WI38 (cell line): ENCODE results near the gene ZNF148.

Experiments used
- H3K4me3 ChIP-seq: 2 replicates; pipeline ENCODE4 v1.5.1; 2011; ENCODE audit warnings: low read depth, mild to moderate bottlenecking, control low read depth, low read length
- TF ChIP-seq, protein P1 (sequence below): IDR thresholded peaks from 2 replicates; pipeline ENCODE4 v1.5.1; 2012; ENCODE audit warnings: low read depth, mild to moderate bottlenecking, control low read depth, low read length

Gene ZNF148

DNA sequence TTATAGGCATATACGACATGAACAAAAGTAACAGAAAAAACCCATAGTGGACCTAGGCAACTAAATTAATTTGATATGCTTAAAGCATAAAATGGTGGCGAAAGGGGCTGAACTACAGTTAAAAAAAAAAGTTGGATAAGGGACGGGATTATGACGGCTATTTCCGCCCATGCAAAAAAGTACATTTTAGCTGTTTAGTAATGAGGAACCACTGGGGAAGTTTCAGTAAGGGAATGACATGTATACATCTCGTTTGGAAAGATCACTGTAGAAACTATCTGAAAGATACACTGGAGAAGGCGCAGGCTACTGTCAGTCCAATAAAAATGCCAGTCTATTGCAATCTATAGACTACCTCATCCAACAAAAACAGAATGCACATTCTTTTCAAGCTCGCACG is 65.6 kb downstream of the ZNF148 start:
- TF ChIP-seq, protein P1, sequence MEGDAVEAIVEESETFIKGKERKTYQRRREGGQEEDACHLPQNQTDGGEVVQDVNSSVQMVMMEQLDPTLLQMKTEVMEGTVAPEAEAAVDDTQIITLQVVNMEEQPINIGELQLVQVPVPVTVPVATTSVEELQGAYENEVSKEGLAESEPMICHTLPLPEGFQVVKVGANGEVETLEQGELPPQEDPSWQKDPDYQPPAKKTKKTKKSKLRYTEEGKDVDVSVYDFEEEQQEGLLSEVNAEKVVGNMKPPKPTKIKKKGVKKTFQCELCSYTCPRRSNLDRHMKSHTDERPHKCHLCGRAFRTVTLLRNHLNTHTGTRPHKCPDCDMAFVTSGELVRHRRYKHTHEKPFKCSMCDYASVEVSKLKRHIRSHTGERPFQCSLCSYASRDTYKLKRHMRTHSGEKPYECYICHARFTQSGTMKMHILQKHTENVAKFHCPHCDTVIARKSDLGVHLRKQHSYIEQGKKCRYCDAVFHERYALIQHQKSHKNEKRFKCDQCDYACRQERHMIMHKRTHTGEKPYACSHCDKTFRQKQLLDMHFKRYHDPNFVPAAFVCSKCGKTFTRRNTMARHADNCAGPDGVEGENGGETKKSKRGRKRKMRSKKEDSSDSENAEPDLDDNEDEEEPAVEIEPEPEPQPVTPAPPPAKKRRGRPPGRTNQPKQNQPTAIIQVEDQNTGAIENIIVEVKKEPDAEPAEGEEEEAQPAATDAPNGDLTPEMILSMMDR, result no peak

GRCh38 chr3:125306620-125307019 is 68.5 kb downstream of the ZNF148 start:
- TF ChIP-seq, protein P1, result no peak
- H3K4me3 ChIP-seq, result no peak overlapping the region

More for the DNA sequence above, 65.6 kb downstream of the ZNF148 start:
- no peak overlapping the region for H3K4me3 ChIP-seq

DNA sequence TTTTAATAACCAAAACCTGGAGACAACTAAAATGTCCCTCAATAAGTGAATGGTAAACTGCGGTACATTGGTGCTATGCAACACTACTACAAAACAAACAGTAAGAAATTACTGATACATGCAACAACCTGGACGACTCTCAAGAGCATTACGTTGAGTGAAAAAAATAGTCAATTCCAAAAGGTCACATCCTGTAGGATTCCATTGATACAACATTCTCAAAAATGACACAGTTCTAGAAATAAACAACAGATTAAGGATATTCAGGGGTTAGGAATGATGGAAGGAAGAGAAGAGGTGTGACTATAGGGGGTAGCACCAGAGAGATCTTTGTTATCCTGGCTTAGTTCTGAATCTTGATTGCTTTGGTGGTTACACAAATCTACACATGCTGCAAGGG is 72.2 kb downstream of the ZNF148 start:
- H3K4me3 ChIP-seq, result no peak overlapping the region
- TF ChIP-seq, protein P1, result no peak

GRCh38 chr3:125300416-125300815 is 74.7 kb downstream of the ZNF148 start:
- no peak overlapping the region for H3K4me3 ChIP-seq
- TF ChIP-seq, protein P1, result no peak

DNA sequence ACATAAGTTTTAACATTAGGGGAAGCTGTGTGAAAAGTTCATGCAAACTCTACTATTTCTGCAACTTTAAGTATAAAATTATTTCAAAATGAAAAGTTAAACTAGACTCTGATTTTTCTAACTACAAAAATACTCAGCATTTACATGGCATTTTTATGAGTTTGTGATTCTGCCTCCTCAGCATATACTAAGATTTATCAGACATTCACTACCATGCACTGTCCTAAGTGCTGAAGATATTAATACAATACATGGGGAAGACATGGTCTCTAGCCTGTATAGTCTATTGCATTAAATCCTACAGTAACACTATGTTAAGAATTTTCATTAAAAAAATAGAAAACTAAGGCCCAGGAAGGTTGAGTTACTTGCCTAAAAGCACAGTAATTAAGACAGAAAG is 80.7 kb downstream of the ZNF148 start:
- TF ChIP-seq, protein P1, result no peak
- no peak overlapping the region for H3K4me3 ChIP-seq

GRCh38 chr3:125292015-125292414 is 83.1 kb downstream of the ZNF148 start:
- H3K4me3 ChIP-seq, result no peak overlapping the region
- TF ChIP-seq, protein P1, result no peak

GRCh38 chr3:125289429-125289981 is 85.6 kb downstream of the ZNF148 start:
- TF ChIP-seq, protein P1, result no peak
- H3K4me3 ChIP-seq, result no peak overlapping the region
